Measurements from ENCODE around the gene KCNJ6.

The KCNJ6 gene

DNA sequence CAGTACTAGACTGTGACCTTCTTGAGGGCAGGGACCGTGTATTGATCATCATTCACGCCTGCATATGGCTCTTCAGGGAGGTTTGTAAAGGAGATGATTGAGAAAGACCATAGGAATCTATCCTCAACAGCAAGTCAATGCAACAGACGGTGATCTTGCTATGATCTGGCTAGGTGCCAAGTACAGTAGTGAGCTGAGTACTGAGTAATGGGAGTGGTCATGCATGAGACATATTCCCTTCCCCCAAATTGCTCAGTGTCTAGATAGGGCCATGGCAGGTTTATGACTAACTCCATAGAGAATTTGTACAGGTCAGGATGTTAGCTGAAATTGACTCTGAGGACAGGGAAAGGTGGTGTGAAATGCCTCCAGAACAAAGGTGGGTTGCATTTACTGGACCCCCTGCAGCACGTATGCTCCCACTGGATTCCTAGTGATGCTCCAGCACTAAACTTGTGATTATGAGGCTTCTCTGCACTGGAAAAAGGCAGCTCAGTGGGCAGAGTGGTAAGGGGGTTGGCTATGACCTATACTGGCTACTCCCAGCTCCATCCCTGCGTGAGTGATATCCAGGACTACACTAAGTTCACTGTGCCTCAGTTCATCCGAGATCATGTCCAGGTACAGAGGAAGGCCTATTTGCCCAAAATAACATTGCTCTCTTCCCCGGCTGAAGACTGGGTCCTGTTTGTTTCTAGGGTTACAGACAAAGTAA lies 37.2 kb downstream of the KCNJ6 start:
- no peak overlapping the region for H3K4me3 ChIP-seq (ENCODE audit: low read length)
- TF ChIP-seq ZNF274 (IDR thresholded peaks at IDR 0.05; ENCODE audit: low read depth, low read length): no peak

DNA sequence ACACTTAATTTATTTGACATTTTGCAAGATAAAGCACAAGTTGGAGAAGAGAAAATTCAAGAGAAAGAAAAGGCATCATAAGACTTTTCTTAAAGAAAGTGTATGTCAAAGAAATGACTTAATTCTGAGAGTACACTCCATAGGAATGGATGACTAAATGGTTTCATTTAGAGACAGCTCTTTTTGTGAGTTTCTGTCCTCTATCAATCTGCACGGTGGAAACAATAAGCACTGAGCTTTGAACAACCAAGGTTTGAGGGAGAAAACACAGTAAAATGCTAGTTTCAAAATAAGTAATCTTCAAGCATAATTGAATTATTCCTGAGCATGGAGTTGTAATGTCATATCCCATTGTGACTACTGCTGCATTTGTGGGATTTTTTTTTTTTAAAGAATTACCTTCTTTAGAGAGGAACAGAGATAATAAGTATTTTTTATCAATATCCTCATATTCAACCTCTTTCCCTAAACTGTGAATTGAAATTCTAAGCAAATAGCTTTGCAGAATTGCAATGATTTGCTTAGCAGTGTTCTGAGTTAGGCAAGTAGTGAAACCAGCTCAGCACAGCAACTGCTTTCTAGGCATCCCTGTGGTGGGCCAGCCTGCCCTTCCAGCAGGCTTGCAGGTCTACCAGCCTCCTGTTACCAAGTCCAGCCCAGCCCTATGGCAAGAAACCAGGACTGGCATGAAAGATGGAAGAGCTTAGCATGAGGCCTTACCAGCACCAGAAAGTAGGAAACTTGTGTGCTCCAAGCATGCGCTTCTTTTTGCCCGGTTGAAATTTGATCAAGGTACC lies 38.2 kb downstream of the KCNJ6 start:
- TF ChIP-seq ZNF274 (IDR thresholded peaks at IDR 0.05; ENCODE audit: low read depth, low read length): no peak

DNA sequence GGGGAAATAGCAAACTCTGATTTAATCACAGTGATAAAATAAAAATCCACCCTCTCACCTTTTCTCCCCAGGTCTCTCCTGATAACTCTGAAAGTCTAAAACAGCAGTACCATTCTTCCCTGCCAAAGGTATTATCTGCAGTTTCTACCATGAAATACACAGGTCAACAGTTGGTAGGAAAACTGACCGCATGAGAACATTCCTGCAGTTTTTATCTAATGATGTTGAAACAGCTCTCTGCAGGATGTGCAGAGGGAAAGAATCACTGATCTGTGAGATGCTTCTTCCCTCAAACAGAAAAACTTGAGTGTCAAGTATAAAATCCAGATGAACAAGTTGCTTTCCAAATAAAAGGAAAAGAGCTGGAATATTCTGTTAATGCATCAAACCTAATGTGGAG lies 39.1 kb downstream of the KCNJ6 start:
- H3K4me3 ChIP-seq (ENCODE audit: low read length): no peak overlapping the region

More for the DNA sequence above, 38.2 kb downstream of the KCNJ6 start:
- H3K4me3 ChIP-seq (ENCODE audit: low read length): no peak overlapping the region

DNA sequence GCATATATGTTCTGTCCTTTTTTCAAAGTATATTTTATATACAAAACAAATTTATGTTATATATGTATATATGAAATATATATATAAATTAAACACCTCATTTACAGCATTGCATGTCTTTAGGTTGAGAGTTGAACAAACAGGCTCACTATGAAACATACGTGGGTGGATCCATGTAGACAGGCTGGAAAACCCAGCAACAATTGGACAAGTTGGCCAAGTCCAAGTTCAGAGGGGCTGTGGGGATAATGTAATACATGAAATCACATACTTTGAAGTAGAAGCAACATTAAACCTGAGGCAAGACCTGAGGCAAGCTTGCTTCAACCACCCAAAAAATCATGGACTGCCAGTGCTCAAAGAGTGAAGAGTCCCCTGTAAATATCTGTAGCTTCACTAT lies 39.7 kb downstream of the KCNJ6 start:
- no peak overlapping the region for H3K4me3 ChIP-seq (ENCODE audit: low read length)
- TF ChIP-seq ZNF274 (IDR thresholded peaks at IDR 0.05; ENCODE audit: low read depth, low read length): no peak

More for the DNA sequence above, 39.1 kb downstream of the KCNJ6 start:
- no peak for TF ChIP-seq ZNF274 (IDR thresholded peaks at IDR 0.05; ENCODE audit: low read depth, low read length)

- no peak for TF ChIP-seq ZNF274 (IDR thresholded peaks at IDR 0.05; ENCODE audit: low read depth, low read length)
- no peak overlapping the region for H3K4me3 ChIP-seq (ENCODE audit: low read length)
Measured at GRCh38 chr21:37874904-37875780, 41.1 kb downstream of the KCNJ6 start.

GRCh38 chr21:37874481-37874880 lies 41.8 kb downstream of the KCNJ6 start:
- TF ChIP-seq ZNF274 (IDR thresholded peaks at IDR 0.05; ENCODE audit: low read depth, low read length): no peak
- H3K4me3 ChIP-seq (ENCODE audit: low read length): no peak overlapping the region

- H3K4me3 ChIP-seq (ENCODE audit: low read length): no peak overlapping the region
- no peak for TF ChIP-seq ZNF274 (IDR thresholded peaks at IDR 0.05; ENCODE audit: low read depth, low read length)
Measured at GRCh38 chr21:37873655-37874054, 42.6 kb downstream of the KCNJ6 start.

- no peak overlapping the region for H3K4me3 ChIP-seq (ENCODE audit: low read length)
- no peak for TF ChIP-seq ZNF274 (IDR thresholded peaks at IDR 0.05; ENCODE audit: low read depth, low read length)
Measured at GRCh38 chr21:37871121-37871862, 45.0 kb downstream of the KCNJ6 start.

DNA sequence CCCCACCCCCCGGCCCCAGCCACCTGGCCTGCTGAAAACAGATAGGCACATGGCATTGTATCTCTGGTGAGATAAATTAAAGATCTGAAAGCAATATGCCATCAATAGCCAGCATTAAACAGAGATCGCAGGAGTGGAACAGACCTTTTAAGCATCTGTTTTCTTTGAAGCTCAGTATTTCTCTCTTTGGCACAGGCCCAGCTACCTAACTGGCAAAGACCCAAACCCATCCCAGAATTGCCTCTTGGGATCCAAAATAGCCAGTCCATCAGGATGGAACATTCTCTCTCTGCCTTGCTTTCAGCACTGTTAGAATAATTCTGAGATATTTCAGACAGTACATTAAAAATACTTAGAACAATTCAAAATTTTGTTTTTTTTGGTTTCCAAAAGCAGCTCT lies 46.0 kb downstream of the KCNJ6 start:
- no peak for TF ChIP-seq ZNF274 (IDR thresholded peaks at IDR 0.05; ENCODE audit: low read depth, low read length)
- no peak overlapping the region for H3K4me3 ChIP-seq (ENCODE audit: low read length)

- H3K4me3 ChIP-seq (ENCODE audit: low read length): no peak overlapping the region
- no peak for TF ChIP-seq ZNF274 (IDR thresholded peaks at IDR 0.05; ENCODE audit: low read depth, low read length)
Measured at GRCh38 chr21:37869661-37870060, 46.6 kb downstream of the KCNJ6 start.

GRCh38 chr21:37868446-37869295 lies 47.6 kb downstream of the KCNJ6 start:
- TF ChIP-seq ZNF274 (IDR thresholded peaks at IDR 0.05; ENCODE audit: low read depth, low read length): no peak
- H3K4me3 ChIP-seq (ENCODE audit: low read length): no peak overlapping the region

DNA sequence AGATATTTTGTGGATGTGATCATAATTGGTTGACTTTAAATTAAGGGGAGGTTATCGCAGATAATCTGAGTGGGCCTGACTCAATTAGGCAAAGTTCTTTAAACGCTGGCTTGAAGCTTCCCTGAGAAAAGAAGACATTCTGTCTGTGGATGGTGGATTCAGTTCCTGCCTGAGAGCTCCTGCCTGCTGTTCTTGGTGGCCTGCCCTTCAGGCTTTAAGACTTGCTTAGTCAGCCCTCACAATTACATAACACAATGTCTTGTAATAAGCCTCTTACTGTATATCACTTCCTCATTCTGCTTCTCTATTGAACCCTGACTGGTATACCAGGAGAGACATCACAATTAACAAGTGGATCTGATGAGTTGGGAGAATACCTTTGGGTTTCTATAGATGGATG lies 50.2 kb downstream of the KCNJ6 start:
- H3K4me3 ChIP-seq (ENCODE audit: low read length): no peak overlapping the region
- TF ChIP-seq ZNF274 (IDR thresholded peaks at IDR 0.05; ENCODE audit: low read depth, low read length): no peak

DNA sequence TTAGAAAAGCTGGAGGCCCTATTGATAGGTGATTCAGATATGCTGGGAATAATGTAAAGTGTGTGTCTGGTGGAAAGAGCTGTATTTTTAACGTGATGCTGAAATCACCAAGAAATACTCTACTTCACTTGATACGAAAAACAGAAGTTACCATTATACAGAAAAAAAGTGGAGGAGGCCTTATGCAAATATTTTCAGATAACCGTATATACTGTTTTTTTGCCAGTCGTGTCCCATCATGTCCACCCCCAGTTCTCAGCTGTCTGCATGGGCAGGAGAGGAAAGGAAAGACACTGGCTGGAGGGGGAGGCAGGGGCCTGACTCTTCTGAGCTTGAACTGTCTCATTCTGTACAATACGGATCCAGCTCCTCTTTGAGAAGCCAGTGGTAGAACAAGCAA lies 51.1 kb downstream of the KCNJ6 start:
- no peak overlapping the region for H3K4me3 ChIP-seq (ENCODE audit: low read length)
- TF ChIP-seq ZNF274 (IDR thresholded peaks at IDR 0.05; ENCODE audit: low read depth, low read length): no peak

Data from GM08714 (cell line).